ENCODE measurements around the gene FRMD4A.

GRCh38 chr10:13712476-13712836, 618.3 kb downstream of the FRMD4A start:
- TF ChIP-seq POLR2A (IDR thresholded peaks at IDR 0.05), result no peak
- no peak for TF ChIP-seq CTCF (IDR thresholded peaks at IDR 0.05)
- TF ChIP-seq EP300 (IDR thresholded peaks at IDR 0.05), result no peak

Data from upper lobe of left lung (tissue), 4 donors.